Naive B cell (primary cell): ENCODE results near the gene CLIC5. TPM values are rescaled to one million over a fixed set of nuclear protein-coding genes. Genes with fewer than 3 reads are reported as not detected.

ENCODE experiments used
- ATAC-seq, 2 donors: fragments of 150-1000 bp; cut with Tn5 transposase; 2 replicates each; pipeline ENCODE4 v1.10.0; 2021; ENCODE audit warnings: low read depth in 2 of 2, mild to moderate bottlenecking in 2 of 2, moderate library complexity in 2 of 2
- DNase-seq: peaks from one replicate; pipeline ENCODE4 v3.0.0; 2022
- H3K27ac Mint-ChIP-seq, 6 donors: one replicate each; pipeline ENCODE4 v1.8.0; 2020 to 2022; ENCODE audit warnings: mild to moderate bottlenecking in 6 of 6, mixed read lengths in 6 of 6, moderate library complexity in 5 of 6, inconsistent platforms in 2 of 6
- H3K27me3 Mint-ChIP-seq, 3 donors: one replicate each; pipeline ENCODE4 v1.8.0; 2021 to 2022; ENCODE audit warnings: mixed read lengths in 3 of 3, mild to moderate bottlenecking in 1 of 3
- H3K36me3 Mint-ChIP-seq, 2 donors: one replicate each; pipeline ENCODE4 v1.8.0; 2020 to 2022; ENCODE audit warnings: mixed read lengths in 2 of 2, inconsistent platforms in 1 of 2, mild to moderate bottlenecking in 1 of 2
- H3K4me1 Mint-ChIP-seq, 3 donors: one replicate each; pipeline ENCODE4 v1.8.0; 2020 to 2022; ENCODE audit warnings: mixed read lengths in 3 of 3, inconsistent platforms in 1 of 3, mild to moderate bottlenecking in 1 of 3, moderate library complexity in 1 of 3
- H3K4me3 Mint-ChIP-seq, 8 donors: one replicate each; pipeline ENCODE4 v1.8.0; 2020 to 2022; ENCODE audit warnings: mild to moderate bottlenecking in 8 of 8, mixed read lengths in 8 of 8, moderate library complexity in 8 of 8, inconsistent platforms in 2 of 8
- H3K9me3 Mint-ChIP-seq, 7 donors: one replicate each; pipeline ENCODE4 v1.8.0; 2020 to 2022; ENCODE audit warnings: mixed read lengths in 7 of 7, mild to moderate bottlenecking in 5 of 7, inconsistent platforms in 2 of 7, moderate library complexity in 1 of 7
- polyA plus RNA-seq, 6 donors: library from polyadenylated mRNA; unstranded; fragments of 300-500 nt; fragmentation: Illumina TruSeq; gene quantifications; one replicate each; pipeline ENCODE4 v1.2.3, GENCODE V29; 2021; ENCODE audit warnings: low read depth in 6 of 6

Gene CLIC5
- polyA plus RNA-seq, 6 donors from 2014 or later, result 0.05 to 1.3 (median 0.13) TPM; not detected in 1

GRCh38 chr6:46010771-46011170 is 4.9 kb downstream of the CLIC5 start:
- ATAC-seq (no peak), DNase-seq (no peak)
- peaks cover 0 to 4% (median 0%) of the 10 kb centered on the region in 7 donors for H3K9me3 Mint-ChIP-seq
- H3K4me1 Mint-ChIP-seq, result peaks cover 22 to 49% (median 23%) of the 10 kb centered on the region in 3 donors
- H3K36me3 Mint-ChIP-seq, result peaks cover 0 to 7% of the 10 kb centered on the region in 2 donors
- H3K4me3 Mint-ChIP-seq, result peak overlapping the region in 3 of 8 donors; percentile 13 to 85 (median 48)
- H3K27me3 Mint-ChIP-seq, result peaks cover 5 to 34% (median 22%) of the 10 kb centered on the region in 3 donors
- peak overlapping the region in 3 of 6 donors; percentile 22 to 92 (median 81) for H3K27ac Mint-ChIP-seq

DNA sequence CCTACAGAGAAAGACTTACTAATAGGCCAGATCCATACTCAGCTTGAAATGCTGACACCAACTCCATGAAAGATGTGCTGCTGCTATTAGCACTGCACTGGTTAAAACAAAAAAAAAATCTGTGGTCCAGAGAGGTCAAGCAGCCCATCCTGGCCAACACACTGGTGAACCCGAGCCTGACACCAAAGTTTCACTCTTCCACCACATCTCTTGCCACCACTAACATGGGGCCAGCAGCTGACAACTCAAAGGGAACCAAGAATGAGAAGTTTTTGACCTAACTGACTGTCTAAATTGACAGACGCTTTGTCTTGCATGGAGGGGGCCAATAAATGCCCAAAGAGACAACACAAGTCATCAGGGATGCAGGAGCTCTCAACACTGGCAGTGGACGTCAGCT is 5.4 kb downstream of the CLIC5 start:
- peaks cover 19 to 47% (median 22%) of the 10 kb centered on the region in 3 donors for H3K4me1 Mint-ChIP-seq
- H3K4me3 Mint-ChIP-seq, result peak overlapping the region in 1 of 8 donors; percentile 13
- H3K27me3 Mint-ChIP-seq, result peaks cover 5 to 34% (median 22%) of the 10 kb centered on the region in 3 donors
- ATAC-seq, result no peak
- no peak for DNase-seq
- peak overlapping the region in 1 of 6 donors; percentile 18 for H3K27ac Mint-ChIP-seq
- H3K36me3 Mint-ChIP-seq, result peaks cover 0 to 7% of the 10 kb centered on the region in 2 donors
- peaks cover 0 to 4% (median 0%) of the 10 kb centered on the region in 7 donors for H3K9me3 Mint-ChIP-seq

DNA sequence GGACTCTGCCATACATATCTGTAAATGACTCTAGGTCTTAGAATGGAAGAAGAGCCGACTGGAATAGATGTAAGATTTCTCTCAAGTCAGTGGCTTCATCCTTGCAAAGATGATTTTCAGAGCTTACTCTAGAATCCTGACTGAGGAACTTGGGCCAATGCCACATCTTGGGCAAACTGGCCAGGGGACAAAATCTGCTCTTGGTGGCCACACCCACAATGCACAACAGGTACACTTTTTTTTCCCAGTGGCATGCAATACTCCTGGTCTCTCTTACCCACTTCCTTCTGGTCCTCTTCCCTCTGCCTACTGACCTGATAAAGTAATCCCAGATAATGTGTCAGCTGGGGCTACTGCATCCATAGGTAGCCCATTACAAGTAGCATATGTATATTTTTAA is 13.4 kb downstream of the CLIC5 start:
- H3K27ac Mint-ChIP-seq, result no peak overlapping the region
- peaks cover 0 to 5% (median 2%) of the 10 kb centered on the region in 3 donors for H3K27me3 Mint-ChIP-seq
- ATAC-seq (no peak), DNase-seq (no peak)
- no peak overlapping the region for H3K4me3 Mint-ChIP-seq
- no peaks in the 10 kb centered on the region for H3K9me3 Mint-ChIP-seq
- H3K36me3 Mint-ChIP-seq, result no peaks in the 10 kb centered on the region
- H3K4me1 Mint-ChIP-seq, result no peaks in the 10 kb centered on the region

GRCh38 chr6:46000905-46001304 is 14.8 kb downstream of the CLIC5 start:
- no peak overlapping the region for H3K4me3 Mint-ChIP-seq
- H3K9me3 Mint-ChIP-seq, result peaks cover 0 to under 1% (median 0%) of the 10 kb centered on the region in 7 donors
- DNase-seq, result no peak
- H3K27ac Mint-ChIP-seq, result no peak overlapping the region
- no peak for ATAC-seq
- no peaks in the 10 kb centered on the region for H3K27me3 Mint-ChIP-seq
- H3K4me1 Mint-ChIP-seq, result peaks cover 0 to under 1% (median 0%) of the 10 kb centered on the region in 3 donors
- no peaks in the 10 kb centered on the region for H3K36me3 Mint-ChIP-seq

DNA sequence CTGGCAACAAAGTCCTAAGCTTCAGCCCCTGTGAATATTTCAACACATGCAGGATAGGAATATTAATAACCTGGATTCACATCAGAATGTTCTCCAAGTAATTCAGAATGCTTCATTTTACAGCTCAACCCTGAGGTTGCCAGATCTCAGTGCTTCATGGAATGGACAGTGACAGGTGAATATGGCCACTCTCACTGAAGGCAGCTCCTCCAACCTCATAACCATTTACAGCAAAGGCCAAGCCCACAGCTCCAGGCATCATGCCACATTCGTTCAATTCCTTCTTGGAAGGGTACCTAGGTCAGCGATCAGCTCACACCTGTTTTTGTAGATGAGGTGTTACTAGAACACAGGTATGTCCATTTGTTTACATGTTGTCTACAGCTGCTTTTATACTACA is 17.1 kb downstream of the CLIC5 start:
- DNase-seq (no peak), ATAC-seq (no peak)
- Mint-ChIP-seq H3K9me3 (peaks cover 0 to 4% (median 0%) of the 10 kb centered on the region in 7 donors), H3K27ac (no peak overlapping the region), H3K4me1 (peaks cover 0 to 4% (median 0%) of the 10 kb centered on the region in 3 donors), H3K27me3 (peaks cover 0 to 5% (median 0%) of the 10 kb centered on the region in 3 donors), H3K4me3 (no peak overlapping the region), H3K36me3 (no peaks in the 10 kb centered on the region)

DNA sequence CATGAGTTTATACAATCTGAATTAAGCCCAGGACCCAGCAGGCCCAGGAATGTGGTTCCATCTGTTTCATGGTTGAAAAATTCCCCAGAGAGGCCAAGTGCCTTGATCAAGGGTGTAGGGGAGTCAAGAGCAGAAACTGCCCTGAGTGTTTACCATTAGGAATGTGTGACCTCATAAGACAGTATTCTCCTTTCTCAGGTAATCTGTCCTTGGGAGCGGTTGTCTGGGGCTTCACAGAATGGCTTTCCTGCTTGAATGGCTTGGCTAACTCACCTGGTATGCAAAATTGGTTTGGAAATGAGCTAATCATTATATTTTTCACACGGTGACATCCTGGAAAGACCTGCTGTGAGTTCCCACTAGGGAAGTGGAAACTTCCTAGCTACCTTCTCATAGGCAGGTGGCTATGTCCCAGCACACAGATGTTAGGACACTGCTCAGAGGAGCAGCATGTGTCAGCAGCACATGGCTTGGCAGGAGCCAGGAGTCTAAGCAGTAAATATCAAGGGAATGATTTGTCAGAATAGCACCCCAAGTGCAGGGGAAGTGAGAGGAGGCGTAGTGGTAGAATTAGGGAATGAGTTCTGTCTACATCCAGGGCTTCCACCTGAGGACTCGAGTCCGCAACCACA is 17.7 kb downstream of the CLIC5 start:
- Mint-ChIP-seq H3K4me1 (peaks cover 0 to 4% (median 0%) of the 10 kb centered on the region in 3 donors), H3K27me3 (peaks cover 0 to 5% (median 0%) of the 10 kb centered on the region in 3 donors), H3K27ac (peak overlapping the region in 1 of 6 donors; percentile 26), H3K36me3 (no peaks in the 10 kb centered on the region), H3K9me3 (peaks cover 0 to 4% (median 0%) of the 10 kb centered on the region in 7 donors), H3K4me3 (no peak overlapping the region)
- no peak for DNase-seq
- ATAC-seq, result no peak

- no peaks in the 10 kb centered on the region for H3K36me3 Mint-ChIP-seq
- no peak overlapping the region for H3K27ac Mint-ChIP-seq
- no peak for ATAC-seq
- peaks cover 0 to 4% (median 0%) of the 10 kb centered on the region in 3 donors for H3K4me1 Mint-ChIP-seq
- no peak overlapping the region for H3K4me3 Mint-ChIP-seq
- DNase-seq, result no peak
- H3K27me3 Mint-ChIP-seq, result peaks cover 0 to 5% (median 0%) of the 10 kb centered on the region in 3 donors
- H3K9me3 Mint-ChIP-seq, result peaks cover 0 to 4% (median 0%) of the 10 kb centered on the region in 7 donors
Observed at GRCh38 chr6:45991189-45991588, 24.5 kb downstream of the CLIC5 start.

DNA sequence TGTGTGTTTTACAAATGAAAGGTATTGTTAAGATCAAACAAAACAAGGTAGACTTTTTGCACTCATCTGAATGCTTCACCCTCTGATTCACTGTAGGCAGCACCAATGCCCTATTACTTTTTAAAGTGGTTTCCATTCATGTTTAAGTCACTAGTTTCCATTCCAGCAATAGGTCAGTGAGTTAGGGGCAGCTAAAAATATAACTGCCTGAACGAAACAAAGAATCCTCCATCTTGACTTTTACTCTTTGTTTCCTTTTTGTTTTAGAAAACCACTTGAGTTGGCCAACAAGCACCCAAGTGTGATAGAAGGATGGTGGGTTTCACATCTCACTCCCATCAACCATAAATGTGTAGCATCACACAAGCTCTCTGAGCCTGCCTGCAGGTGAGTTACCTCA is 25.5 kb downstream of the CLIC5 start:
- Mint-ChIP-seq H3K27me3 (peaks cover 0 to 5% (median 0%) of the 10 kb centered on the region in 3 donors), H3K27ac (no peak overlapping the region), H3K9me3 (peaks cover 0 to 2% (median 0%) of the 10 kb centered on the region in 7 donors), H3K4me3 (no peak overlapping the region), H3K36me3 (no peaks in the 10 kb centered on the region), H3K4me1 (no peaks in the 10 kb centered on the region)
- no peak for ATAC-seq
- DNase-seq, result no peak

DNA sequence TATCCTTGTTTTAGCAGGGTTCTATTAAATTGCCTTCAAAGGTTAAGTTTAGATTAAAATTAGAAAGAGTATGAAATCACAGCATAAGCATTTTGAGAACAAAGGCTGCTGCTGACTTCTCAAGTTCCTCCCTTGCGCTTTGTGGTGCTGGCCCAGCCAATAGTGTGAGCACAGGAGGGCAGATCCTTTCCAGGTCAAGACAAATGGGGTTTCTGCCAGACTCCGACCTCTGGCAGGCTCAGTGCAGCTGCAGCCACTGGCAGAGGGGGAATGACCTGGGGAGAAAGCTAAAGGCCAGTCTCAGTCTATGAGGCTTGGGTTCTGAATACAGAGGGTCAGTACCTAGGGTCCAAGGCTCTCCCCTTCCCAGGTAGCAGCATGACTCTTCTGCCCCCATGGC is 27.0 kb downstream of the CLIC5 start:
- ATAC-seq (no peak), DNase-seq (no peak)
- Mint-ChIP-seq H3K27ac (no peak overlapping the region), H3K36me3 (no peaks in the 10 kb centered on the region), H3K4me1 (no peaks in the 10 kb centered on the region), H3K9me3 (peaks cover 0 to 2% (median 0%) of the 10 kb centered on the region in 7 donors), H3K4me3 (no peak overlapping the region), H3K27me3 (no peaks in the 10 kb centered on the region)

DNA sequence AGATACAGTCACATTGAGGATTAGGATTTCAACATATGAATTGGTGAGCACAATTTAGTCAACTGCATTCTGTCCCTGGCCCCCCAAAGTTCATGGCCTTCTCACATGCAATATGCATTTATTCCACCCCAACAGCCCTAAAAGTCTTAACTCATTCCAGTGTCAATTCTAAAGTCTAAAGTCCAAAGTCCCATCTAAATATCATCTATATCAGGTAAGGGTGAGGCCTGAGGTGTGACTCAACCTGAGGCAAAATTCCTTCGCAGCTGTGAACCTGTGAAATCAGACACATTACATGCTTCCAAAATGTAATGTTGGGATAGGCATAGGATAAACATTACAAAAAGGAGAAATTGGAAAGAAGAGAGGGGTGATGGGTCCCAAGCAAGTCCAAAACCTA is 27.8 kb downstream of the CLIC5 start:
- DNase-seq (no peak), ATAC-seq (no peak)
- no peaks in the 10 kb centered on the region for H3K27me3 Mint-ChIP-seq
- H3K9me3 Mint-ChIP-seq, result peaks cover 0 to 3% (median 0%) of the 10 kb centered on the region in 7 donors
- no peak overlapping the region for H3K4me3 Mint-ChIP-seq
- H3K36me3 Mint-ChIP-seq, result no peaks in the 10 kb centered on the region
- H3K27ac Mint-ChIP-seq, result no peak overlapping the region
- H3K4me1 Mint-ChIP-seq, result no peaks in the 10 kb centered on the region

DNA sequence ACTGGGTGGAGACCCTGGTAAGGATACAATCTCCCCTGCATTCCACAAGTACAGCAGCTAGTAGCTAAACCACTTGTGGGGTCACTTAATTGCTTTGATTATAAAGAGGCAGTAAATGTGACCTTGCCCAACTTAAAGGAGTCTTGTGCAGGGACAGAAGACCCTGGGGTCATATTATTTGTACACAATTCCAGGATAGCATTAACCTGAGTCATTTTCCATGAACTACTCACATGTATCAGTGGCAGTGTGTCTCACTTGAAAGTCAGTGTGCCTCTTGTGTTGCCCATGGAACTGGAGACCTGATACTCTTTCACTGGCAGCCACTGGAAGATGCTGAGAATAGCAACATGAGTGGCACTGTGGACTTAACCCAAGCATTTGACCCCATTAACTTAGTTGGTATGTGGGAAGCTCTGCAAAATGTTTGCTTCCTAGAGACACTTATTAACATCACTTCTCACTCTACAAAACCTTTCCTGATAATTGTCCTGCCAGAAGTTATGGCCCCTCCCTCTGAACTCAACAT is 28.9 kb downstream of the CLIC5 start:
- peaks cover 0 to 3% (median 0%) of the 10 kb centered on the region in 7 donors for H3K9me3 Mint-ChIP-seq

GRCh38 chr6:45984788-45985425 is 30.8 kb downstream of the CLIC5 start:
- Mint-ChIP-seq H3K27ac (no peak overlapping the region), H3K9me3 (peaks cover 0 to 3% (median 0%) of the 10 kb centered on the region in 7 donors), H3K4me1 (no peaks in the 10 kb centered on the region), H3K4me3 (no peak overlapping the region), H3K36me3 (no peaks in the 10 kb centered on the region), H3K27me3 (no peaks in the 10 kb centered on the region)
- ATAC-seq (no peak), DNase-seq (no peak)

More for the DNA sequence above, 28.9 kb downstream of the CLIC5 start:
- DNase-seq (no peak), ATAC-seq (no peak)
- Mint-ChIP-seq H3K4me1 (no peaks in the 10 kb centered on the region), H3K36me3 (no peaks in the 10 kb centered on the region), H3K27ac (no peak overlapping the region), H3K27me3 (no peaks in the 10 kb centered on the region), H3K4me3 (no peak overlapping the region)

GRCh38 chr6:45984347-45984746 is 31.3 kb downstream of the CLIC5 start:
- Mint-ChIP-seq H3K9me3 (peaks cover 0 to 1% (median 0%) of the 10 kb centered on the region in 7 donors), H3K4me3 (no peak overlapping the region), H3K4me1 (no peaks in the 10 kb centered on the region), H3K27ac (no peak overlapping the region), H3K36me3 (no peaks in the 10 kb centered on the region), H3K27me3 (no peaks in the 10 kb centered on the region)
- ATAC-seq, result no peak
- no peak for DNase-seq

GRCh38 chr6:45983062-45983461 is 32.6 kb downstream of the CLIC5 start:
- Mint-ChIP-seq H3K4me3 (no peak overlapping the region), H3K27me3 (no peaks in the 10 kb centered on the region), H3K27ac (no peak overlapping the region), H3K36me3 (no peaks in the 10 kb centered on the region), H3K4me1 (no peaks in the 10 kb centered on the region), H3K9me3 (peaks cover 0 to 1% (median 0%) of the 10 kb centered on the region in 7 donors)
- ATAC-seq (no peak), DNase-seq (no peak)
